RWPE2 (cell line): ENCODE data around the gene ALDH1A3.

Experiments used
- ATAC-seq: fragments of 200-7000 bp; cut with Tn5 transposase; 3 replicates; pipeline ENCODE4 v1.9.1; 2021; ENCODE audit warnings: low read depth
- DNase-seq: peaks from one replicate; pipeline ENCODE4 v3.0.0-alpha.2; 2020; ENCODE audit warnings: low spot score
- H3K27ac ChIP-seq: fragments of 450-650 bp; 2 replicates; pipeline ENCODE4 v1.5.1; 2017; ENCODE audit warnings: mild to moderate bottlenecking; ENCODE audit not compliant: poor library complexity, severe bottlenecking
- H3K27me3 ChIP-seq: fragments of 250-450 bp; sonication (Bioruptor Pico); 2 replicates; pipeline ENCODE4 v1.5.1; 2021; ENCODE audit warnings: mild to moderate bottlenecking, moderate library complexity; ENCODE audit not compliant: insufficient read depth, poor library complexity, severe bottlenecking
- H3K36me3 ChIP-seq: fragments of 250-450 bp; sonication (Bioruptor Pico); 2 replicates; pipeline ENCODE4 v1.5.1; 2020; ENCODE audit warnings: low read depth, mild to moderate bottlenecking, moderate library complexity
- H3K4me1 ChIP-seq: fragments of 250-450 bp; sonication (Bioruptor Pico); 2 replicates; pipeline ENCODE4 v1.5.1; 2021; ENCODE audit warnings: mild to moderate bottlenecking, moderate library complexity; ENCODE audit not compliant: insufficient read depth, poor library complexity, severe bottlenecking
- H3K4me3 ChIP-seq: fragments of 250-450 bp; sonication (Bioruptor Pico); 2 replicates; pipeline ENCODE4 v1.5.1; 2021; ENCODE audit warnings: mild to moderate bottlenecking, moderate library complexity; ENCODE audit not compliant: severe bottlenecking
- H3K9me3 ChIP-seq: fragments of 250-450 bp; sonication (Bioruptor Pico); 2 replicates; pipeline ENCODE4 v1.5.1; 2021; ENCODE audit warnings: mild to moderate bottlenecking, moderate library complexity; ENCODE audit not compliant: severe bottlenecking
- TF ChIP-seq, protein P1 (sequence below): fragments of 450-650 bp; IDR thresholded peaks from one replicate; pipeline ENCODE4 v1.5.1; 2017; ENCODE audit warnings: mild to moderate bottlenecking, moderate library complexity; ENCODE audit not compliant: poor library complexity, severe bottlenecking

The ALDH1A3 gene

DNA sequence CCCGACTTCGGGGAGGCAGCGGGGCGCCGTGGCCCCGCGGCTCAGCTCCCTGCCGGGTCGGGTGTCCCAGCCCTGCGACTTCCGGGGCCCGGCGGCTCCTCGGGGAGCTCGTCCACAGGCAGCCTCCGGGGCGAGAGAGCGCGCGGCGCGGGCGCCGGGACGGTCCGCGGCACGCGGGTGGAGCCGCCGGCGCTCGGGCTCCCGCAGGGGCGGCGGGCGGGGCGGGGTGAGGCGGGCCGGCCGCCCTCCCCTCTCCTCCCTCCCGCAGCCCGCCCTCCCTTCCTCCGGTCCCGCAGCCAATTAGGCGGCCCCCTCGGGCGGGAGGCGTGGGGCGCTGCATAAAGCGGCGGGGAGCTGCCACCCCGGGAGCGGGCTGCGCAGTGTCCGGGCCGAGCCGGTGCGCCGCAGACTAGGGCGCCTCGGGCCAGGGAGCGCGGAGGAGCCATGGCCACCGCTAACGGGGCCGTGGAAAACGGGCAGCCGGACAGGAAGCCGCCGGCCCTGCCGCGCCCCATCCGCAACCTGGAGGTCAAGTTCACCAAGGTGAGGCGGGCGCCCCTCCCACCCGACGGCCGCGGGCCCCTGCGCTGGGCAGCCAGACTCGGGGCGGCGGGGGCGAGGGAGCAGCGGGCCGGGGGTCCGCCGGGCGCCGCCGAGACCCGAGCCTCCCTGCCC is at the start of gene ALDH1A3:
Gene ALDH1A3 (plus strand): TSS at position 368 of the 675 bp plus-strand sequence. CDS start 77 bp downstream, at position 445.
- ATAC-seq = peak; percentile 84

DNA sequence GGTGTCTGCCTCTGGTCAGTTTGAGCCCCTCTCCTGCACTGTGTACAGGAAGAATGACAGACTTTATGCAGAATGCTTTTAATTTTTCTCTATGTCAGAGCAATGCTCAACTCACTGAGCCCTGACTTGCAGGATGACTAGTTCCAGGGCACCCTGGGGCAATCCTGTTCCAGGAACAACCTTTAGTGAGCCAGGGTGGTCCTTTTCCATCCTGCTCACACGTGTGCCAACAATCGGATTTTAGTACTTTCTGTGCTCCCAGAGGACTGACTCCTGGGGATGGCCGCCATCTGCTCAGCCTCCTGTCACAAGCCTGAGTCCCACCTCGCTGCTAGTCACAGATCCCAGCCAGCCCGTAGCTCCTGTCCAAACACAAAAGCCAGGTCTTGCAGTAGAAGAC is 48.2 kb upstream of the ALDH1A3 start:
- H3K36me3 ChIP-seq = no peaks in the 10 kb centered on the region
- 0 out of 3 replicates have a peak, but pooled peaks have one; percentile 22 for ATAC-seq
- no peak overlapping the region for H3K4me3 ChIP-seq
- DNase-seq = no peak
- TF ChIP-seq, protein P1, sequence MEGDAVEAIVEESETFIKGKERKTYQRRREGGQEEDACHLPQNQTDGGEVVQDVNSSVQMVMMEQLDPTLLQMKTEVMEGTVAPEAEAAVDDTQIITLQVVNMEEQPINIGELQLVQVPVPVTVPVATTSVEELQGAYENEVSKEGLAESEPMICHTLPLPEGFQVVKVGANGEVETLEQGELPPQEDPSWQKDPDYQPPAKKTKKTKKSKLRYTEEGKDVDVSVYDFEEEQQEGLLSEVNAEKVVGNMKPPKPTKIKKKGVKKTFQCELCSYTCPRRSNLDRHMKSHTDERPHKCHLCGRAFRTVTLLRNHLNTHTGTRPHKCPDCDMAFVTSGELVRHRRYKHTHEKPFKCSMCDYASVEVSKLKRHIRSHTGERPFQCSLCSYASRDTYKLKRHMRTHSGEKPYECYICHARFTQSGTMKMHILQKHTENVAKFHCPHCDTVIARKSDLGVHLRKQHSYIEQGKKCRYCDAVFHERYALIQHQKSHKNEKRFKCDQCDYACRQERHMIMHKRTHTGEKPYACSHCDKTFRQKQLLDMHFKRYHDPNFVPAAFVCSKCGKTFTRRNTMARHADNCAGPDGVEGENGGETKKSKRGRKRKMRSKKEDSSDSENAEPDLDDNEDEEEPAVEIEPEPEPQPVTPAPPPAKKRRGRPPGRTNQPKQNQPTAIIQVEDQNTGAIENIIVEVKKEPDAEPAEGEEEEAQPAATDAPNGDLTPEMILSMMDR = no peak
- no peak overlapping the region for H3K27ac ChIP-seq
- no peaks in the 10 kb centered on the region for H3K4me1 ChIP-seq
- no peaks in the 10 kb centered on the region for H3K27me3 ChIP-seq
- no peaks in the 10 kb centered on the region for H3K9me3 ChIP-seq

More for the DNA sequence above, at the start of gene ALDH1A3:
- H3K36me3 ChIP-seq = peaks cover 38% of the 10 kb centered on the region
- peaks cover 21% of the 10 kb centered on the region for H3K4me1 ChIP-seq
- H3K4me3 ChIP-seq = peak within 1 kb of the TSS; percentile 96
- no peaks in the 10 kb centered on the region for H3K27me3 ChIP-seq
- peak; percentile 93 for DNase-seq
- no peaks in the 10 kb centered on the region for H3K9me3 ChIP-seq
- TF ChIP-seq, protein P1 = no peak
- H3K27ac ChIP-seq = peak within 1 kb of the TSS; percentile 41

DNA sequence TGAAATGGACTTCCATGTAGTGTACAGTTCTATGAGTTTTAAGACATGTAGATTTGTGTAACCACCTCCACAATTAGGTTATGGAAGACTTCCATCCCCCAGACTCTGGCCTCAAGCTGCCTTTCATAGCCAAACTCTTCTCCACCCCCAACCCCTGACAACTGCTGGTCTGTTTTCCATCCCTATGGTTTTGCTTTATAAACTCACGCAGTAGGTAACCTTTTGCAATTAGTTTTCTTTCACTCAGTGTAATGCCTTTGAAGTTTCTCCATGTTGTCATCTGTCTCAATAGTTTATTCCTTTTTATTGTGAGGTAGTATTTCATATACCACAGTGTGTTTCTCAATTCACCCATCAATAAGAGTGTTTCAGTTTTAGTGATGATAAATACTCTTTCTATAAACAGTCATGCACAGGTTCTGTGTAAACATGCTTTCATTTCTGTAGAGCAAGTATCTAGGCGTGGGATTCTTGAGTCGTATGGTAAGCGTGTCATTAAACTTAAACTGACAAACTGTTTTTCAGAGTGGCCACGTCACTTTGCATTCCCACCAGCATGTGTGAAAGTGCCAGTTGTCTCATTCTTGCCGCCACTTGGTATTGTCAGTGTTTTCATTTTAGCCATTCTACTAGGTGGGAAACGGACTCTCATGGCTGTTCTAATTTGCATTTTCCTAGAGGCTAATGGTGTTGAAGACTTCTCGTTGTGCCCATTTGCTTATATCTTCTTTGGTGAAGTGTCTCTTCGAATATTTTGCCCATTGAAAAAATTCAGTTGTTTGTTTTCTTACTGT is 47.3 kb upstream of the ALDH1A3 start:
- no peak for ATAC-seq
- no peak overlapping the region for H3K27ac ChIP-seq
- TF ChIP-seq, protein P1 = no peak

DNA sequence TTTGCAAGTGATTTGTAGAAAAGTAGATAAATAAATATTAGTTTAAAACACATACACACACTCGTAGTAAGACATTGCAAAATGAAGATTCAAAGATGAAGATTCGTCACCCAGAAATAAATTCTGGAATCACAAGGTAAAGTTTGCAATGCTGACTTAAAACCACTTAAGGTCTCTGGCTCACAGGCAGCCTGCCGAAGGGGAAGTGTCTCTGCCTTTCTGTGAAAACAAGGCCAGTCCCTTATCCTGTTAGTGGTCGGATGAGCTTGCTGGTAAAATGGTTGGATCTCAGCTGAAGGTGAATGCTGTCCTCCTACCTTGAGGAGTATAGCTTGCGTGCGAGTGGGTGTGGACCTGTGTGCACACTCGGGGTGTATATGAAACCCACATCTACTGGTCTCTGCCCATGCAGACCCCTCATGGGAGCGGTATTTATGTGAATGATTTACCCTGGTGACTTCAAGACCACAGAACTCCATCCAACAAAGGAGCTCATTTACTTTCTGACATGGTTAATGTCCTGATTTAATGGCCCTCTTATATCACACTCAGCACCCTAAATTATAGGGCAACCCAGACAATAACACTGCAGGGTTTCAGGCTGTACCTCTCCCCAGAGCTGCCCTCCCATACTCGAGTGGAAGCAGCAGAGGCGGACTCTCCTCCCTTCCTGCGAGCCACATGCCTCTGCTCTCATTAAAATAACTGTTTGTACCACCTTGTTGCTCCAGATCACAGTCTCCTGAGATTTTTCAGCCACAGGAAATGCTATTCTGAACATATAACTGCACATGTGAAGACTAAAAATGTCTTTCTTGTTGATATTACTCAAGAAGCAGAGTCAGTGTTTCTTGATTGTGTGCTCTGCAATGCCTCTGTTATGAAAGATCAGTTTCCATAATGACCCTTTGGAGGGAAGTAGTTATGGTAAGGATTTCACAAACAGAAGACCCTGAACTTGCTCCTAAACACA is 45.9 kb upstream of the ALDH1A3 start:
- DNase-seq = no peak
- H3K27ac ChIP-seq = no peak overlapping the region
- no peak for ATAC-seq
- no peaks in the 10 kb centered on the region for H3K36me3 ChIP-seq
- H3K9me3 ChIP-seq = no peaks in the 10 kb centered on the region
- no peaks in the 10 kb centered on the region for H3K4me1 ChIP-seq
- H3K4me3 ChIP-seq = no peak overlapping the region
- H3K27me3 ChIP-seq = no peaks in the 10 kb centered on the region
- TF ChIP-seq, protein P1 = no peak

More for the DNA sequence above, 47.3 kb upstream of the ALDH1A3 start:
- Histone ChIP-seq H3K27me3 (no peaks in the 10 kb centered on the region), H3K9me3 (no peaks in the 10 kb centered on the region), H3K4me3 (no peak overlapping the region), H3K36me3 (no peaks in the 10 kb centered on the region), H3K4me1 (no peaks in the 10 kb centered on the region)
- DNase-seq = no peak
